H9 (cell line): Measurements from ENCODE around the gene SSTR5. TPM values are rescaled to one million over a fixed set of nuclear protein-coding genes. Genes with fewer than 3 reads are reported as not detected.

Experiments
- DNase-seq: peaks from one replicate; pipeline ENCODE4 v3.0.0-alpha.2; 2017
- H2AFZ ChIP-seq: one replicate; pipeline ENCODE4 v1.6.1; 2013; ENCODE audit warnings: mild to moderate bottlenecking, low read length, control low read depth, moderate library complexity
- H2AK5ac ChIP-seq: 2 replicates; pipeline ENCODE4 v1.6.1; 2013; ENCODE audit warnings: low read length, control low read depth, mixed read lengths; ENCODE audit not compliant: insufficient read length
- H2BK120ac ChIP-seq: one replicate; pipeline ENCODE4 v1.6.1; 2013; ENCODE audit warnings: low read depth, mild to moderate bottlenecking, low read length, control low read depth, inconsistent platforms; ENCODE audit not compliant: poor library complexity, severe bottlenecking
- H2BK12ac ChIP-seq: 2 replicates; pipeline ENCODE4 v1.6.1; 2013; ENCODE audit warnings: low read length, control low read depth, mixed read lengths, low read depth; ENCODE audit not compliant: insufficient read length
- H2BK15ac ChIP-seq: 2 replicates; pipeline ENCODE4 v1.6.1; 2013; ENCODE audit warnings: low read depth, low read length, control low read depth
- H2BK20ac ChIP-seq: one replicate; pipeline ENCODE4 v1.6.1; 2013; ENCODE audit warnings: low read depth, mild to moderate bottlenecking, low read length, control low read depth, inconsistent platforms; ENCODE audit not compliant: poor library complexity, severe bottlenecking
- H2BK5ac ChIP-seq: 2 replicates; pipeline ENCODE4 v1.6.1; 2013; ENCODE audit warnings: low read length, control low read depth, mixed read lengths; ENCODE audit not compliant: insufficient read length
- H3K14ac ChIP-seq: 2 replicates; pipeline ENCODE4 v1.6.1; 2013; ENCODE audit warnings: low read length, control low read depth; ENCODE audit not compliant: insufficient read depth
- H3K18ac ChIP-seq: 2 replicates; pipeline ENCODE4 v1.6.1; 2013; ENCODE audit warnings: low read depth, mild to moderate bottlenecking, mixed read lengths, low read length, control low read depth; ENCODE audit not compliant: insufficient read length
- H3K23ac ChIP-seq: 2 replicates; pipeline ENCODE4 v1.6.1; 2013; ENCODE audit warnings: low read length, control low read depth, mixed read lengths, low read depth; ENCODE audit not compliant: insufficient read length
- H3K23me2 ChIP-seq: 2 replicates; pipeline ENCODE4 v1.6.1; 2013; ENCODE audit warnings: low read depth, mild to moderate bottlenecking, mixed read lengths, low read length, control low read depth; ENCODE audit not compliant: insufficient read length, poor library complexity, severe bottlenecking
- H3K27ac ChIP-seq: 2 replicates; pipeline ENCODE4 v1.5.1; 2013; ENCODE audit warnings: low read length, control low read depth, mixed read lengths, low read depth; ENCODE audit not compliant: insufficient read length
- H3K27me3 ChIP-seq: 2 replicates; pipeline ENCODE4 v1.6.1; 2013; ENCODE audit warnings: low read length, control low read depth, inconsistent platforms; ENCODE audit not compliant: insufficient read depth
- H3K4ac ChIP-seq: 2 replicates; pipeline ENCODE4 v1.6.1; 2013; ENCODE audit warnings: low read depth, mild to moderate bottlenecking, control low read depth, inconsistent platforms, low read length, moderate library complexity
- H3K4me1 ChIP-seq: 2 replicates; pipeline ENCODE4 v1.6.1; 2013; ENCODE audit warnings: low read length, control low read depth, inconsistent platforms; ENCODE audit not compliant: insufficient read depth
- H3K4me2 ChIP-seq: 2 replicates; pipeline ENCODE4 v1.6.1; 2013; ENCODE audit warnings: low read length, control low read depth, mixed read lengths; ENCODE audit not compliant: insufficient read length, insufficient read depth
- H3K56ac ChIP-seq: 2 replicates; pipeline ENCODE4 v1.6.1; 2013; ENCODE audit warnings: low read depth, mild to moderate bottlenecking, mixed read lengths, low read length, control low read depth; ENCODE audit not compliant: insufficient read length
- H3K79me1 ChIP-seq: 2 replicates; pipeline ENCODE4 v1.6.1; 2013; ENCODE audit warnings: low read depth, mild to moderate bottlenecking, moderate library complexity, low read length, control low read depth, inconsistent platforms; ENCODE audit not compliant: insufficient read depth, poor library complexity, severe bottlenecking
- H3K79me2 ChIP-seq: 2 replicates; pipeline ENCODE4 v1.6.1; 2013; ENCODE audit warnings: low read length, control low read depth, inconsistent platforms; ENCODE audit not compliant: insufficient read depth
- H3K9ac ChIP-seq: 2 replicates; pipeline ENCODE4 v1.6.1; 2013; ENCODE audit warnings: low read length, control low read depth, mixed read lengths; ENCODE audit not compliant: insufficient read length; ENCODE audit errors: extremely low read depth
- H3K9me3 ChIP-seq: one replicate; pipeline ENCODE4 v1.6.1; 2013; ENCODE audit warnings: low read depth, low read length, inconsistent platforms; ENCODE audit not compliant: control insufficient read depth
- H3T11ph ChIP-seq: one replicate; pipeline ENCODE4 v1.6.1; 2013; ENCODE audit warnings: mild to moderate bottlenecking, low read length, control low read depth, inconsistent platforms
- H4K20me1 ChIP-seq: one replicate; pipeline ENCODE4 v1.6.1; 2013; ENCODE audit not compliant: control insufficient read depth, insufficient read length, insufficient read depth
- H4K5ac ChIP-seq: 2 replicates; pipeline ENCODE4 v1.6.1; 2013; ENCODE audit warnings: low read depth, mild to moderate bottlenecking, mixed read lengths, low read length, control low read depth; ENCODE audit not compliant: insufficient read length
- H4K8ac ChIP-seq: replicated peaks from 2 replicates; pipeline ENCODE4 v1.6.1; 2013; ENCODE audit warnings: low read length, control low read depth, mixed read lengths, low read depth; ENCODE audit not compliant: insufficient read length
- H4K91ac ChIP-seq: 2 replicates; pipeline ENCODE4 v1.6.1; 2013; ENCODE audit warnings: low read depth, mild to moderate bottlenecking, moderate library complexity, mixed read lengths, low read length, control low read depth; ENCODE audit not compliant: insufficient read length
- H3K27ac Mint-ChIP-seq, 3 experiments: 2 replicates in 2 of 3; 3 replicates in 1 of 3; pipeline ENCODE4 v1.8.0; 2020 to 2021; ENCODE audit warnings: mixed read lengths in 3 of 3, mild to moderate bottlenecking in 1 of 3, moderate library complexity in 1 of 3
- H3K27me3 Mint-ChIP-seq: 2 replicates; pipeline ENCODE4 v1.8.0; 2021; ENCODE audit warnings: low read depth, mild to moderate bottlenecking, moderate library complexity, mixed read lengths
- H3K36me3 Mint-ChIP-seq, 3 experiments: 2 replicates in 2 of 3; 3 replicates in 1 of 3; pipeline ENCODE4 v1.8.0; 2020 to 2021; ENCODE audit warnings: low read depth in 3 of 3, mixed read lengths in 3 of 3; ENCODE audit not compliant: insufficient read depth in 1 of 3
- H3K4me1 Mint-ChIP-seq, 2 experiments: 2 replicates each; pipeline ENCODE4 v1.8.0; 2020; ENCODE audit warnings: mixed read lengths in 2 of 2
- H3K4me3 Mint-ChIP-seq, 2 experiments: 2 replicates in 1 of 2; 3 replicates in 1 of 2; pipeline ENCODE4 v1.8.0; 2020 to 2021; ENCODE audit warnings: mild to moderate bottlenecking in 2 of 2, mixed read lengths in 2 of 2, moderate library complexity in 1 of 2
- H3K9me3 Mint-ChIP-seq, 2 experiments: 2 replicates in 1 of 2; 3 replicates in 1 of 2; pipeline ENCODE4 v1.8.0; 2020; ENCODE audit warnings: mild to moderate bottlenecking in 2 of 2, mixed read lengths in 2 of 2, moderate library complexity in 1 of 2
- WGBS: extraction: QIAGEN DNeasy Blood & Tissue Kit; methylation state at CpG from one replicate; pipeline ENCODE4 v1.1.7; 2013; ENCODE audit warnings: missing lambda C conversion rate, low lambda C conversion rate, mixed read lengths; ENCODE audit not compliant: insufficient read length; ENCODE audit errors: extremely low coverage; 5-methylcytosine and 5-hydroxymethylcytosine counted together
- total RNA-seq: library from RNA; stranded (reverse); gene quantifications from 2 replicates; pipeline ENCODE4 v1.2.1, GENCODE V29; 2021
- TF ChIP-seq, protein P1 (sequence below): fragments of 200-600 bp; sonication (generic); conservative IDR thresholded peaks from 3 replicates; pipeline ENCODE4 v1.8.0; 2021; ENCODE audit warnings: antibody characterized with exemption, mild to moderate bottlenecking

The SSTR5 gene
- total RNA-seq, 1 experiment from 2014 or later: 0.22 TPM

GRCh38 chr16:1047123-1047522, 25.4 kb upstream of the SSTR5 start:
- Histone ChIP-seq H3K27ac (no peak overlapping the region), H3K79me1 (no peaks in the 10 kb centered on the region), H3K9ac (no peak overlapping the region), H3K4me1 (no peaks in the 10 kb centered on the region), H3K27me3 (no peaks in the 10 kb centered on the region), H4K5ac (no peak overlapping the region), H2BK120ac (no peak overlapping the region), H3T11ph (no peak overlapping the region), H4K91ac (no peak overlapping the region), H3K4me2 (no peak overlapping the region), H4K8ac (no peak overlapping the region), H2BK5ac (no peak overlapping the region), H3K4ac (no peak overlapping the region), H4K20me1 (no peaks in the 10 kb centered on the region), H2BK15ac (no peak overlapping the region), H3K23me2 (peaks cover 4% of the 10 kb centered on the region), H3K79me2 (no peaks in the 10 kb centered on the region), H2AFZ (no peak overlapping the region), H3K56ac (no peak overlapping the region), H3K23ac (no peak overlapping the region), H2AK5ac (no peak overlapping the region), H3K9me3 (no peaks in the 10 kb centered on the region), H2BK20ac (no peak overlapping the region), H3K18ac (no peak overlapping the region), H3K14ac (no peak overlapping the region), H2BK12ac (no peak overlapping the region)
- H3K27me3 Mint-ChIP-seq: peaks cover 4% of the 10 kb centered on the region
- TF ChIP-seq, protein P1, sequence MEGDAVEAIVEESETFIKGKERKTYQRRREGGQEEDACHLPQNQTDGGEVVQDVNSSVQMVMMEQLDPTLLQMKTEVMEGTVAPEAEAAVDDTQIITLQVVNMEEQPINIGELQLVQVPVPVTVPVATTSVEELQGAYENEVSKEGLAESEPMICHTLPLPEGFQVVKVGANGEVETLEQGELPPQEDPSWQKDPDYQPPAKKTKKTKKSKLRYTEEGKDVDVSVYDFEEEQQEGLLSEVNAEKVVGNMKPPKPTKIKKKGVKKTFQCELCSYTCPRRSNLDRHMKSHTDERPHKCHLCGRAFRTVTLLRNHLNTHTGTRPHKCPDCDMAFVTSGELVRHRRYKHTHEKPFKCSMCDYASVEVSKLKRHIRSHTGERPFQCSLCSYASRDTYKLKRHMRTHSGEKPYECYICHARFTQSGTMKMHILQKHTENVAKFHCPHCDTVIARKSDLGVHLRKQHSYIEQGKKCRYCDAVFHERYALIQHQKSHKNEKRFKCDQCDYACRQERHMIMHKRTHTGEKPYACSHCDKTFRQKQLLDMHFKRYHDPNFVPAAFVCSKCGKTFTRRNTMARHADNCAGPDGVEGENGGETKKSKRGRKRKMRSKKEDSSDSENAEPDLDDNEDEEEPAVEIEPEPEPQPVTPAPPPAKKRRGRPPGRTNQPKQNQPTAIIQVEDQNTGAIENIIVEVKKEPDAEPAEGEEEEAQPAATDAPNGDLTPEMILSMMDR: no peak
- no peak for DNase-seq
- WGBS: no CpG with 5 or more reads among the region's 9 CpGs
- H3K4me3 Mint-ChIP-seq: no peak overlapping the region; a peak in 1 of 5 replicates
- 0 out of 4 replicates have a peak, but pooled peaks cover 0 to 2% of the 10 kb centered on the region in 2 experiments for H3K4me1 Mint-ChIP-seq
- 0 out of 7 replicates have a peak, but pooled peaks cover 0 to 5% (median 0%) of the 10 kb centered on the region in 3 experiments for H3K36me3 Mint-ChIP-seq
- no peak overlapping the region for H3K27ac Mint-ChIP-seq
- H3K9me3 Mint-ChIP-seq: peaks cover 4% of the 10 kb centered on the region in 2 experiments; a peak in 4 of 5 replicates
